ENCODE results near the gene PFKFB4. TPM values are rescaled to one million over a fixed set of nuclear protein-coding genes. Genes with fewer than 3 reads are reported as not detected.
A peak's percentile ranks its signal among the peaks of the same experiment; 100 is the strongest.

PFKFB4 gene
- total RNA-seq, 1 donor from 2014 or later = 12.9 TPM

DNA sequence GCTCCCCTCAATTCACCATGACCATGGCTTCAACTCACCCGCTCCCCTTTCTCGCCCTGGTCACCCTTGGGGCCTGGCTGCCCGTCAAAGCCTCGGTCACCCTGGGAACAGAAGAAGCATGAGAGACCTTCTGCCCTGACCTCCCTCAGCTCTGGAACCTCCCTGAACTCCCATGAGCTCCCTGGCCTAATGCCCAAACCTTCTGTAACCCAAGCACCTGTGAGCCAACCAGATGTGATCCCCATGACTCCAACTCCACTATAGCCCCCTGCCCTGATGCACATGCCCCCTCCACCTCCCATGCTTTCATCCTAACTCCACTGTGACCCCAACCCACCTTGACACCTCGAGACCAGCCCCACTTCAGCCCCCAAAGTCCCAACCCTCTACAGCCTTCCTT is 10.5 kb upstream of the PFKFB4 start:
- DNase-seq (no peak), ATAC-seq (no peak)
- H3K27ac ChIP-seq = no peak overlapping the region
- H3K4me1 ChIP-seq = peaks cover 5% of the 10 kb centered on the region
- no peak for TF ChIP-seq CTCF (IDR thresholded peaks at IDR 0.05)
- H3K9me3 ChIP-seq = no peaks in the 10 kb centered on the region
- H3K4me3 ChIP-seq = no peak overlapping the region
- H3K27me3 ChIP-seq (ENCODE audit: low read depth) = no peaks in the 10 kb centered on the region
- intact Hi-C loops (cut with DNase I) = no loop called here
- no peaks in the 10 kb centered on the region for H3K36me3 ChIP-seq

DNA sequence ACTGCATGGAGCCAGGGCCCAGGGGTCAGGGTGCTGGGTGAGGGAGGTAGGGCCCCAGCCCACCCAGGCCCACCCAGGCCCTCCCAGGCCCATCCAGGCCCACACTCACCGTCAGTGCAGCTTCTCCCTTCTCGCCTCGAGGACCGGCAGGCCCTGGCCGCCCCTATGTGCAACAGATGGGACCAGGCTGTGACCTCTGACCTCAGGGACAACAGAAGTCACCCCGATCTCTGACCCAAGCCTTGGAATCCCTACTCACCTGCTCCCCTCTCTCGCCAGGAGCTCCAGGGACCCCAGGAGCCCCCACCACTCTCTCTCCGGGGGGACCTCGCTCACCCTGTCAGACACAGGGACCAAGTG is 9.8 kb upstream of the PFKFB4 start:
- Histone ChIP-seq H3K27me3 (ENCODE audit: low read depth) (no peaks in the 10 kb centered on the region), H3K4me1 (peaks cover 5% of the 10 kb centered on the region), H3K9me3 (no peaks in the 10 kb centered on the region), H3K27ac (no peak overlapping the region), H3K36me3 (no peaks in the 10 kb centered on the region), H3K4me3 (no peak overlapping the region)
- no peak for ATAC-seq
- DNase-seq = no peak
- intact Hi-C loops (cut with DNase I) = no loop called here
- TF ChIP-seq CTCF (IDR thresholded peaks at IDR 0.05) = no peak

- Histone ChIP-seq H3K4me1 (peaks cover 9% of the 10 kb centered on the region), H3K9me3 (no peaks in the 10 kb centered on the region), H3K27me3 (ENCODE audit: low read depth) (no peaks in the 10 kb centered on the region), H3K36me3 (no peaks in the 10 kb centered on the region), H3K27ac (no peak overlapping the region), H3K4me3 (no peak overlapping the region)
- ATAC-seq = peak in 1 of 2 donors; percentile 2
- intact Hi-C loops (cut with DNase I) = no loop called here
- no peak for DNase-seq
- no peak for TF ChIP-seq CTCF (IDR thresholded peaks at IDR 0.05)
Observed at GRCh38 chr3:48565591-48566400, 9.2 kb upstream of the PFKFB4 start.

DNA sequence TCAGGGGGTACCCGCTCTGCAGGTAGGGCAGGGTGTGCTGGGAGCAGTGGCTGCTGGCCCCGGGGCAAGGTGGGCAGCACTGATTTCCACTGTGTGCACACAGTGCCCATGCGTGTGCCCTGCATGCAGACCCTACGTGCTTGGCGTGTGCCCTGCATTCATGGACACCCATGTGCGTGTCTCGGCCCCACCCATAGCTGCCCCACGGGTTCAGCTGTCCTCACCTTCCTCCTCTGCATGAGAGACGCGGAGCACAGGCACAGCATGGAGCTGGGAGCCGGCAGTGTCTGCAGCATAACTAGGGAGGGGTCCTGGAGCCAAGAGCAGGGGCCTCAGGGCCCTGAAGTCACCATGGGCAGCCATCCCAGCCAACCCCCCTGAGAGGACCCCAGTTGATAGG is 8.6 kb upstream of the PFKFB4 start:
- DNase-seq = no peak
- ATAC-seq = no peak
- no peaks in the 10 kb centered on the region for H3K27me3 ChIP-seq (ENCODE audit: low read depth)
- H3K4me3 ChIP-seq = no peak overlapping the region
- peaks cover 15% of the 10 kb centered on the region for H3K4me1 ChIP-seq
- intact Hi-C loops (cut with DNase I) = no loop called here
- H3K9me3 ChIP-seq = no peaks in the 10 kb centered on the region
- no peak for TF ChIP-seq CTCF (IDR thresholded peaks at IDR 0.05)
- no peak overlapping the region for H3K27ac ChIP-seq
- no peaks in the 10 kb centered on the region for H3K36me3 ChIP-seq

DNA sequence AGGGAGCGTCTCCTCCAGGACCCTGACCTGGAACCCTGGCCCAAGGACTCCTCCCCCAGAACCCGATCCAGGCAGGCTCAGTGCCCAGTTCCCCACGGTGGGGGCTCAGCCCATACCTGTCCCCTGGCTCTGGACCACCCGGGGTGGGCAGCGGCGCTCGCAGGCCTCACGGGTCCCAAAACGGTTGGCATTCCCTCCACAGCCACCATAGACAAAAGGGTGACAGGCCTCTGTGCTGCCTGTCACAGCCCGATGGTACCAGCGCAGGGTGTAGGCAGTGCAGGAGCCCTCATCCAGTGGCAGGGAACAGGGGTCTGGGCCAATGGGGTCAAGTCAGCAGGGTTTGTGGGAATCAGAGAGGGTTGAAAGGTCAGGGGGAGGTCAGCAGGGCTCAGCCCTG is 8.1 kb upstream of the PFKFB4 start:
- DNase-seq (no peak), ATAC-seq (no peak)
- Histone ChIP-seq H3K4me1 (peaks cover 19% of the 10 kb centered on the region), H3K4me3 (no peak overlapping the region), H3K27me3 (ENCODE audit: low read depth) (no peaks in the 10 kb centered on the region), H3K36me3 (no peaks in the 10 kb centered on the region), H3K27ac (no peak overlapping the region), H3K9me3 (no peaks in the 10 kb centered on the region)
- TF ChIP-seq CTCF (IDR thresholded peaks at IDR 0.05) = no peak
- intact Hi-C loops (cut with DNase I) = no loop called here

Data from lower lobe of right lung (tissue), 2 donors.